ENCODE data around the gene YY1.

YY1 gene

DNA sequence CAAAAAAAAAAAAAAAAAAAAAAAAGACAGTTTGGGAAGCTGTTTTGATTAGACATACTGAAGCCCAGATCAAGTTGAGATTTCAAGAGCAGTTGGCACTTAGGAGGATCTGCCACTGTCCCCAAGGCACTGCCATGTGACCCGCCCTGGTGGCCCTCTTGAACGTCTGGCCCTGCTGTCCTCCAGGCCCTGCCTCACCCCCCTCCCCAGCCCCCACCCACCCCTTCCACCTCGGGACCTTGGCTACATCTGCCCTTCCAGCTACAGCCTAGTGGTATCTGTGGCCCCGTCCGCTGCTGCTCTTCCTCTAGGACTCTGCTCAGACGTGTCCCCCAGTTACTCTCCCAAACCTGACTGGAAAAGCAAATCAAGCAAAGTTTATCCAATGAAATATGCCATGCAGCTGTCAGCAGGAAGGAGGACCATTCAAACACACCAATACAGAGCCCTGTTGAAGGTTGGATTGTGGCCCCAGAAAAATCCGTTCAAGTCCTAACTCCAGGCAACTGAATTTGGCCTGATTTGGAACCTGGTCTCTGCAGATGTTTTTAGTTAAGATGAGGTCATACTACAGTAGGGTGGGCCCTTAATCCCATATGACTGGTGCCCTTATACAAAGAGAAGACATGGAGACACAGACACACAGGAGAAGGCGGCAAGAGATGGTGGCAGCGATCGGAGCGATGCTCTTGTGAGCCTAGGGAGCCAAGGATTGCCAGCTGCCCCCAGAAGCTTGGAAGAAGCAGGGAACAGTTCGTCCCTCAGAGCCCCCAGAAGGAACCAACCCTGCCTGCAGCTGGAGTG is 49.6 kb downstream of the YY1 start:
- Histone ChIP-seq H3K4me3 (replicated peaks; ENCODE audit: low read depth, low read length) (no peak overlapping the region), H3K36me3 (ENCODE audit: control insufficient read depth, insufficient read depth, low read length) (no peaks in the 10 kb centered on the region; the same call in none of the 2 replicates), H3K27me3 (replicated peaks; ENCODE audit: control insufficient read depth, insufficient read depth, low read length) (no peaks in the 10 kb centered on the region)
- TF ChIP-seq, protein P1, sequence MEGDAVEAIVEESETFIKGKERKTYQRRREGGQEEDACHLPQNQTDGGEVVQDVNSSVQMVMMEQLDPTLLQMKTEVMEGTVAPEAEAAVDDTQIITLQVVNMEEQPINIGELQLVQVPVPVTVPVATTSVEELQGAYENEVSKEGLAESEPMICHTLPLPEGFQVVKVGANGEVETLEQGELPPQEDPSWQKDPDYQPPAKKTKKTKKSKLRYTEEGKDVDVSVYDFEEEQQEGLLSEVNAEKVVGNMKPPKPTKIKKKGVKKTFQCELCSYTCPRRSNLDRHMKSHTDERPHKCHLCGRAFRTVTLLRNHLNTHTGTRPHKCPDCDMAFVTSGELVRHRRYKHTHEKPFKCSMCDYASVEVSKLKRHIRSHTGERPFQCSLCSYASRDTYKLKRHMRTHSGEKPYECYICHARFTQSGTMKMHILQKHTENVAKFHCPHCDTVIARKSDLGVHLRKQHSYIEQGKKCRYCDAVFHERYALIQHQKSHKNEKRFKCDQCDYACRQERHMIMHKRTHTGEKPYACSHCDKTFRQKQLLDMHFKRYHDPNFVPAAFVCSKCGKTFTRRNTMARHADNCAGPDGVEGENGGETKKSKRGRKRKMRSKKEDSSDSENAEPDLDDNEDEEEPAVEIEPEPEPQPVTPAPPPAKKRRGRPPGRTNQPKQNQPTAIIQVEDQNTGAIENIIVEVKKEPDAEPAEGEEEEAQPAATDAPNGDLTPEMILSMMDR (IDR thresholded peaks at IDR 0.05; ENCODE audit: insufficient read depth, low read length, poor library complexity, severe bottlenecking), result no peak
- DNase-seq (ENCODE audit: extremely low read depth, insufficient read length), result no peak

DNA sequence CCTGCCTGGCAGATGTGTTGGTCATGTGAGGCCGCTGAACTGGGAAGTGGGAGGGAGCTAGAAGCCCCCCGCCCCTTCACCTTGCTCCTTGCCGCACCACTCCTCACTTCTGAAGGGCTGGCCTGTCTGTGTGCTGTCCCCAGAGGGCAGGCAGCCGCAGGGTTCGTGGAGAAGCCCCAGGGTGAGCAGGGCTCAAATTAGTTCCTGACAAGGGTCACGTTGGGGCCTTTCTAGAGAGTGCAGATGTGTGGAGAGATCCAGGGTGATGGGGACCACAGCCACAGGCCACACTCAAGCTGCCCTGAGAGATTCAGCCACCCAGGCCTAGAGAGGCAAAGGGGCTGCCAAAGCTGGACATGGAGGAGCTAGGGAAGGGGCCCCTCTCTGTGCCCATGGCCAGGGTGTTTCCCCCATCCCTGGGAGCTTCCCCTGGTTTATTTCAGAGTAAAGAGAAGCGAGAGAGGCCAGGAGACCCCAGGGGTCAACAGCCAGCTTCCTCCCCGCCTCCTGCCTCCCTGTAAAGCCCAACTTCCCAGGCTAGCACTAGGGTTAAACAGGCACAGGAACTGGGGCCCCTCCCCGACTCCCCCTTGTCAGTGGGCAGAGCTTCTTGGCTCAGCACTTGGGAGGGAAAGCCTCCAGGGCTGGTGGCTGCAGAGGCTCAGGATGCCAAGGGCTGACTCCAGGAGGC is 51.1 kb downstream of the YY1 start:
- Histone ChIP-seq H3K4me3 (replicated peaks; ENCODE audit: low read depth, low read length) (no peak overlapping the region), H3K36me3 (ENCODE audit: control insufficient read depth, insufficient read depth, low read length) (no peaks in the 10 kb centered on the region; the same call in none of the 2 replicates), H3K27me3 (replicated peaks; ENCODE audit: control insufficient read depth, insufficient read depth, low read length) (no peaks in the 10 kb centered on the region)
- no peak for DNase-seq (ENCODE audit: extremely low read depth, insufficient read length)
- TF ChIP-seq, protein P1 (IDR thresholded peaks at IDR 0.05; ENCODE audit: insufficient read depth, low read length, poor library complexity, severe bottlenecking), result no peak

DNA sequence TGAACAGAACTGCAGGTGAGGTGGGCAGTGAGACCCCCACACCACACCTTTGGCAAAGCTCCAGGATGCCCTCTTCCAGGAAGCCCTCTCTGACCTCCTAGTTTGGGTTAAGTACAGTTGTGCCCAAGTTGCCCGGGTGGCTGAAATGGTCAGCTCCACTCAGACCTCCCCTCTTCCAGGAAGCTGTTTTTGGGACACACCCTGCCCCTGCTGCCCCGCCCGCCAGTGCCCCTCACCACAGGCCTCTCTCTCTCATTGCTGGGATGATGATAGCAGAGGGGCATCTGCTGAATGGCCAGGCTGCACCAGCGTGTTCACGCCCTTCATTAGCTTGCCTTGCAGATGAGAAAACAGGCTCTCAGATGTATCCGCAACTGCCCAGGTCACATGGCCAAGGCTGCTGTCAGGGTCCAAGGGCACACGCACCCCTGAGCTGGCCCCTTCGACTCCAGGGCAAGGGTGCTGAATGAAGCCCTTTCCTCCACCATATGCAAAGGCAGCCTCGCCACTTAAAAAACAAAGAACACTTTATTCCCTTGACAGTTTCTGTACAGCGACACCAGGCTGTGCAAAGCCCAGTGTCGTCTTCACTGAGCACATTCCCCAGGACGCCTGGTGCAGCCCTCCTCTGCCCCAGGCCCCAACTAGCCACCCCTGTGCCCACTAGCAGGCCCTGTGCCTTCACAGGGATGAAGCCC is 51.8 kb downstream of the YY1 start:
- TF ChIP-seq, protein P1 (IDR thresholded peaks at IDR 0.05; ENCODE audit: insufficient read depth, low read length, poor library complexity, severe bottlenecking), result no peak
- DNase-seq (ENCODE audit: extremely low read depth, insufficient read length), result no peak
- Histone ChIP-seq H3K27me3 (replicated peaks; ENCODE audit: control insufficient read depth, insufficient read depth, low read length) (no peaks in the 10 kb centered on the region), H3K36me3 (ENCODE audit: control insufficient read depth, insufficient read depth, low read length) (no peaks in the 10 kb centered on the region; the same call in none of the 2 replicates), H3K4me3 (replicated peaks; ENCODE audit: low read depth, low read length) (no peak overlapping the region)

DNA sequence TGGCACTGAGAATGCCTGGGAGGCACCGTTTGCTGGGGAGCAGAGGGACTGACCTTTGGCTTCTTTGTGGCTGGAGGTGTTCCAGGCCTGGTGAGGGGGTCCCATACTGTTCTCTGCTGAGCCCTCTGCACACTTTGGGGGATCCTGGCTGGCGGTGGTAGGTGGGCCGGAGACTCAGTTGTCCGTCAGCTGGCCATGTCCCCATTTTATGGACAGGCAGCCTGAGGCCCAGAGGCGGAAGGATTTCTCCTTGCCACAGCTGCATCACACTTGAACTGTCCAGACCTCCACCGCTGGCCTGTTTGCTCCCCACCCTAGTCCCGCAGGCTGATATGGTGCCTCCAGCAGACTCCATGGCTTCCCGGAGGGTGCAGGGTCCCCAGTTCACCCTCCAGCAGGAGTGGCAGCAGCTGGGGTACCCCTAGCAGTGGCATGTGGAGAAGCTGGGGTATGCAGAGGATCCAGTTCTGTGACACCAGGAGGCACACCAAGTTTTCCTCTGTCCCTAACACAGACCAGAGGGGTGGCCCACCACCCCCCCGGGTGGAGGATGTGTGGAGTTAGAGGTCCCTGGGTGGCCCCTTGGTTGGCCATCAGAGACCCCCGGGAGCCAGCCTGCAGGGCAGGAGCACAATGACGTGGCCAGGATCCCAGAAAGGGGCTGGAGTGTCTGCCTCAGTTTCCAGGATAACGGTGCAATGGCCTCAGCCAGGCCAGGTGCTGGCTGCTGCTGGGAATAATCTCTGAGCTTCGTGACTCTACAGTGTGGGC is 52.5 kb downstream of the YY1 start:
- DNase-seq (ENCODE audit: extremely low read depth, insufficient read length), result no peak
- H3K36me3 ChIP-seq (ENCODE audit: control insufficient read depth, insufficient read depth, low read length), result no peaks in the 10 kb centered on the region; the same call in none of the 2 replicates
- TF ChIP-seq, protein P1 (IDR thresholded peaks at IDR 0.05; ENCODE audit: insufficient read depth, low read length, poor library complexity, severe bottlenecking), result no peak
- no peak overlapping the region for H3K4me3 ChIP-seq (replicated peaks; ENCODE audit: low read depth, low read length)
- no peaks in the 10 kb centered on the region for H3K27me3 ChIP-seq (replicated peaks; ENCODE audit: control insufficient read depth, insufficient read depth, low read length)

DNA sequence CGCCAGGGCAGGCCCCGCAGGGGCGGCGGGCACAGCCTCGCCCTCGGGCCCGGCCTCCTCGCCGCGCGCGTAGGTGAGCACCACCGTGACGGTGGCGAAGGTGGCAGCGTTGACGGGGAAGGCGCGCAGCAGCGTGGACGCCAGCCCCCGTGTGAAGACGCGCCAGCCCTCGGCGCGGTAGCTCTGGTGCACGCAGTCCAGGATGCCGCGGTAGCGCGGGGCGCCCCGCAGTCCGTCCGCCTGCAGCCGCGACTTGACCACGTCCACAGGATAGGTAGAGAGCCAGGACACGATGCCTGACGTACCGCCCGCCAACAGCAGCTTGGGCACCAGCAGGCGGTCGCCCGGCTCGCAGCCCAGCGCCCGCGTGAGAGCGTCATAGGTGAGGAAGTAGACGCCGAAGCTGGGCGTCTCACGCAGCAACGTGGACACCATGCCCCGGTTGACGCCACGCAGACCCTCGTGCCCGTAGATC is 53.4 kb downstream of the YY1 start:
- TF ChIP-seq, protein P1 (IDR thresholded peaks at IDR 0.05; ENCODE audit: insufficient read depth, low read length, poor library complexity, severe bottlenecking), result no peak
- H3K36me3 ChIP-seq (ENCODE audit: control insufficient read depth, insufficient read depth, low read length), result no peaks in the 10 kb centered on the region; the same call in none of the 2 replicates
- no peak for DNase-seq (ENCODE audit: extremely low read depth, insufficient read length)

More for the DNA sequence above, 53.4 kb downstream of the YY1 start:
- H3K27me3 ChIP-seq (replicated peaks; ENCODE audit: control insufficient read depth, insufficient read depth, low read length), result no peaks in the 10 kb centered on the region
- H3K4me3 ChIP-seq (replicated peaks; ENCODE audit: low read depth, low read length), result no peak overlapping the region

Data from GM06990 (cell line).